Measurements from ENCODE around the gene SORBS1. TPM values are rescaled to one million over a fixed set of nuclear protein-coding genes. Genes with fewer than 3 reads are reported as not detected.

Gene SORBS1
- total and polyA plus RNA-seq, 2 of the 13 experiments (the other 11 are each of a cell fraction or from before 2014, with no cell fraction given), result 16.8 to 39.8 TPM

GRCh38 chr10:95542330-95542729, 18.8 kb downstream of the SORBS1 start:
- no peak for DNase-seq (ENCODE audit: low spot score)
- no peaks in the 10 kb centered on the region for H3K27me3 ChIP-seq (ENCODE audit: control insufficient read depth in 1 of 2, insufficient read depth in 2 of 2, low read length in 2 of 2)
- FAIRE-seq, result no peak
- ChIA-PET POLR2A (interaction anchor here (2.4 kb wide), 1 partner anchor 66 kb away, joined by 7 read pairs; no protein-coding TSS in a partner anchor), CTCF (ENCODE audit: low intra/inter-chr PET ratio, low total read pairs) (no interaction called here)
- no peak overlapping the region for H2AFZ ChIP-seq (ENCODE audit: low read length)
- 0 out of 2 replicates have a peak overlapping the region, but pooled peaks have one; percentile 15 for H3K4me2 ChIP-seq (ENCODE audit: low read depth, low read length)
- WGBS (ENCODE audit: low lambda C conversion rate), result 65% methylated on average over 4 of the region's 4 CpGs
- no peaks in the 10 kb centered on the region for H3K9me3 ChIP-seq (ENCODE audit: low read length)
- in situ Hi-C loops (cut with HindIII; ENCODE audit: extremely low pct_ligation_motif_present, low pct_unique_long_range_greater_than_20kb) (no loop called here), intact Hi-C loops (cut with micrococcal nuclease; ENCODE audit: unreplicated experiment) (no loop called here)
- H3K9ac ChIP-seq (ENCODE audit: insufficient read depth, low read depth, low read length), result no peak overlapping the region
- BruUV-seq (replicated peaks), result no TSS peak
- peak overlapping the region; percentile 21 for H3K27ac ChIP-seq (ENCODE audit: extremely low read length, insufficient read depth, low read length)
- H3K79me2 ChIP-seq (ENCODE audit: insufficient read depth, low read length), result peaks cover 88% of the 10 kb centered on the region
- peaks cover 100% of the 10 kb centered on the region for H3K4me1 ChIP-seq (ENCODE audit: insufficient read depth, low read length)
- no peaks in the 10 kb centered on the region for H3K36me3 ChIP-seq (replicated peaks in 1 of 2; ENCODE audit: control insufficient read depth in 1 of 2, insufficient read depth in 2 of 2, low read length in 2 of 2)
- H3K4me3 ChIP-seq (replicated peaks in 1 of 3; ENCODE audit: insufficient read depth in 1 of 3, low read depth in 2 of 3, low read length in 3 of 3), result no peak overlapping the region
- ATAC-seq, result no peak
- no peaks in the 10 kb centered on the region for H4K20me1 ChIP-seq (ENCODE audit: insufficient read depth, low read length)
- TF ChIP-seq SNAPC5 (CRISPR knock-in tag; IDR thresholded peaks at IDR 0.05; ENCODE audit: borderline replicate concordance) (no peak), SOX6 (IDR thresholded peaks at IDR 0.05) (no peak), SOX6 (CRISPR knock-in tag; IDR thresholded peaks at IDR 0.05) (peak; percentile 52; the same call in 1 of the 2 replicates), RERE (CRISPR knock-in tag; IDR thresholded peaks at IDR 0.05; ENCODE audit: low read depth) (0 out of 2 replicates have a peak, but pooled peaks have one; percentile 31), EP300 (IDR thresholded peaks at IDR 0.05; ENCODE audit: low read depth in 2 of 2, low read length in 2 of 2) (0 out of 4 replicates have a peak, but pooled peaks of 1 of the 2 experiments have one; percentile 32), EP300 (CRISPR knock-in tag; IDR thresholded peaks at IDR 0.05; ENCODE audit: borderline replicate concordance) (no peak), NBN (conservative IDR thresholded peaks at IDR 0.05) (no peak), SP140L (CRISPR knock-in tag; IDR thresholded peaks at IDR 0.05; ENCODE audit: borderline replicate concordance) (no peak), FOXP1 (IDR thresholded peaks at IDR 0.05) (no peak), FOXP1 (CRISPR knock-in tag; IDR thresholded peaks at IDR 0.05) (peak; percentile 48; the same call in 1 of the 2 replicates), ZNF432 (CRISPR knock-in tag; IDR thresholded peaks at IDR 0.05; ENCODE audit: borderline replicate concordance) (no peak), PPARG (CRISPR knock-in tag; conservative IDR thresholded peaks at IDR 0.05) (no peak), ZNF776 (CRISPR knock-in tag; IDR thresholded peaks at IDR 0.05) (no peak), CREM (IDR thresholded peaks at IDR 0.05) (peak; percentile 34; the same call in 1 of the 2 replicates), CREM (CRISPR knock-in tag; IDR thresholded peaks at IDR 0.05) (no peak), ARID5B (CRISPR knock-in tag; IDR thresholded peaks at IDR 0.05) (peak; percentile 36; the same call in 1 of the 2 replicates), ATF7 (IDR thresholded peaks at IDR 0.05) (no peak), ATF7 (CRISPR knock-in tag; IDR thresholded peaks at IDR 0.05) (no peak)
